Posterior cingulate gyrus (tissue), 11 donors: ENCODE results near the gene NEK5.

Experiments
- DNase-seq, 10 donors: peaks; one replicate each; pipeline versions ENCODE4 v3.0.0 to v3.0.0-alpha.2; 2020 to 2021; ENCODE audit warnings: mixed read lengths in 3 of 10
- intact Hi-C: fragments of 100-400 bp; cut with DNase I; formaldehyde crosslinking; loops from one replicate; pipeline ENCODE4 v1.15.1; 2023

NEK5 gene

DNA sequence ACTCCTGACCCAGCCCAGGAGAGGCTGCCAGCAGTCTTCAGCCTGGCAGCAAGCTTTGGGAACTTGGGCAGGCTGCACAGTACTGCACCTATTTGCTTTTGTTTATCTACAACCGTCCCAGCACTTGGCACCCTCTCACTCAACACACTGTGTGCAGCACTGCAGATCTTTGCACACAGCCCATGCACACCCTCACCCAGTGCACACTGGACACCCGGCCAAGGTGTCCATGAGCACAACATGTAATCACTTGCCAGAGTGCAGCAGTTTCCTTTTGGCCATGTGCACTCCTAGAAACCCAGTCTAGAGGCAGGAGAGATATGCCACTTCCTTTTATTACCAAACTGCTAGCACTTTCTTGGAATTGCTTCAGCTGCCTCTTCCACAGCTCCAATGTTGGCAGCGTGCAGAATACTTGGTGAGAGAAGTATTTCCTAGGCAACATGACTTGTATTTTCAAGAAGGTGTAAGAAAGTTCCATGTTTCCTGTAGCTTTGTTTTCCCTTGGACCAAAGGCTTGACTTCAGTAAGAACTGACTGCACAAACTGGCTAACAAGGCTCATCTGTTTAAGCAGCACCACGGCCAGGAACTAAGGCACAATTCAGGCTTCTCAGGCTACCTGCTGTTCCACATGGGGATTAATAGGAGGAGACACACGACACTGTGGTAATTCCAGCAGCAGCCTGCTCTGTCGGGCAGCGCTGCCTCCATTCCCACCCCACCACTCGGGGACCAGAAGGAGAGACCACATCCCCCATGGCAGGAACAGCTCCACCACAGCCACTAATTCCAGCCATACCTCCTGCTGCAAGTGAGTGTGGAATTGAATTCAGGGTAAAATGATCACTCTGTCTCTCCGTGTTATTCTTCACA is 133.0 kb downstream of the NEK5 start:
- DNase-seq: no peak
- intact Hi-C loops: no loop called here

GRCh38 chr13:51993713-51994112 is 135.2 kb downstream of the NEK5 start:
- intact Hi-C loops: no loop called here
- DNase-seq: no peak

GRCh38 chr13:51988988-51989618 is 139.8 kb downstream of the NEK5 start:
- intact Hi-C loops: no loop called here

More at GRCh38 chr13:51988988-51989618, 139.8 kb downstream of the NEK5 start:
- no peak for DNase-seq
